HL-60 (cell line): ENCODE results near the gene UBXN11.

ENCODE experiments used
- CTCF ChIP-seq: IDR thresholded peaks from one replicate; pipeline ENCODE4 v1.5.1; 2011; ENCODE audit warnings: low read length, control low read depth, inconsistent platforms; ENCODE audit not compliant: insufficient read depth
- GABPA ChIP-seq: IDR thresholded peaks from 2 replicates; pipeline ENCODE4 v1.6.1; 2012; ENCODE audit warnings: low read depth
- POLR2AphosphoS5 ChIP-seq: IDR thresholded peaks from 2 replicates; pipeline ENCODE4 v1.6.1; 2012; ENCODE audit warnings: low read depth
- REST ChIP-seq: IDR thresholded peaks from 2 replicates; pipeline ENCODE4 v1.6.1; 2012; ENCODE audit warnings: low read depth; ENCODE audit not compliant: insufficient replicate concordance
- SPI1 ChIP-seq: IDR thresholded peaks from 2 replicates; pipeline ENCODE4 v1.6.1; 2012; ENCODE audit warnings: low read depth, mild to moderate bottlenecking, borderline replicate concordance

DNA sequence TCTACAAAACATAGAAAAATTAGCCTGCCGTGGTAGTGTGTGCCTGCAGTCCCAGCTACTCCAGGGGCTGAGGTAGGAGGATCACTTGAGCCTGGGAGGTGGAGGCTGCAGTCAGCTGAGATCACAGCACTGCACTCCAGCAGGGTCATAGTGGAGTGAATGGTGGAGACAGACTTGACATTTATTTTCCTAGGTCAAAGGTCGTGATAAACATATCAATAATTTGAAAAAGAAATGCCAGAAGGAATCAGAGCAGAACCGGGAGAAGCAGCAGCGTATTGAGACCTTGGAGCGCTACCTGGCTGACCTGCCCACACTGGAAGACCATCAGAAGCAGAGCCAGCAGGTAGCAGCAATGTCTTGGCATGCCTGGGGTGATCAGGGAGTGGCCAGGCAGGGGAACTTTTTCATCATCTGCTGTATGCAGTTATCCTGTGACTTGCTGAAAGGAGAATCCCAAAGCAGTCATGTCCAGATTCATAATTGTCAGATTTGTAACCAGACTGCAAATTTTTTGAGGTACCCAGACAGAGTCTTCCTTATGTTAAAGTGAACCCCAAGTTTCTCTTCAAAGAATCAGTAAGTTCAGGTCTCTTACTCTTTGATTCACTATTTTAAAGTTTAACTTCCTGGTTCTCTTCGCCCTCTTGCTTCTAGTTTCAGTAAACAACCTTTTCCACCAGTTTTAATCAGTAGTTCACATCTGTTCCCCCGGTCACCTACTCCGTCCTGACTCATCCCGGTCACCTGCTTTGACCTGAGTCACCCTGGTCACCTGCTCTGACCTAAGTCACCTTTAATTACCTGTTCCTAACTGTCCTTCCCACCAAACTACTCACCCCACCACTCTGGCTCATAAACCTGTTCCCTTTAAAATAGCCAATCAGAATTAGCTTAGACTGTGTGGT is 37.9 kb downstream of the UBXN11 start:
- TF ChIP-seq CTCF: no peak
- no peak for TF ChIP-seq POLR2AphosphoS5
- TF ChIP-seq REST: no peak
- TF ChIP-seq SPI1: no peak
- TF ChIP-seq GABPA: no peak
